8988T (cell line): ENCODE measurements around the gene FGF14.
"Not testable (repeated sequence)": the region's sequence is repeated elsewhere in the genome, so short reads cannot be mapped to it uniquely, and the experiment has no call there.

Experiments used
- DNase-seq: peaks from one replicate; pipeline ENCODE4 v3.0.0; 2011

FGF14 gene

GRCh38 chr13:102021777-102022176 is 380.1 kb downstream of the FGF14 start:
- DNase-seq: no peak

GRCh38 chr13:102020611-102021216 is 381.1 kb downstream of the FGF14 start:
- no peak for DNase-seq

- no peak for DNase-seq
Observed at GRCh38 chr13:102018716-102019115, 383.1 kb downstream of the FGF14 start.

- DNase-seq: no peak
Observed at GRCh38 chr13:102017248-102017647, 384.6 kb downstream of the FGF14 start.

GRCh38 chr13:102012299-102013293 is 389.3 kb downstream of the FGF14 start:
- DNase-seq: no peak

GRCh38 chr13:102011455-102011854 is 390.4 kb downstream of the FGF14 start:
- not testable (repeated sequence) for DNase-seq

GRCh38 chr13:102003848-102004570 is 397.8 kb downstream of the FGF14 start:
- DNase-seq: no peak

GRCh38 chr13:102002287-102002686 is 399.6 kb downstream of the FGF14 start:
- DNase-seq: no peak

- DNase-seq: no peak
Observed at GRCh38 chr13:102000764-102001163, 401.1 kb downstream of the FGF14 start.

GRCh38 chr13:101998129-101998528 is 403.7 kb downstream of the FGF14 start:
- no peak for DNase-seq

GRCh38 chr13:101996954-101997353 is 404.9 kb downstream of the FGF14 start:
- no peak for DNase-seq

- DNase-seq: no peak
Observed at GRCh38 chr13:101989798-101990350, 412.0 kb downstream of the FGF14 start.

- DNase-seq: no peak
Observed at GRCh38 chr13:101988140-101988539, 413.7 kb downstream of the FGF14 start.

GRCh38 chr13:101986316-101986715 is 415.5 kb downstream of the FGF14 start:
- DNase-seq: no peak

- no peak for DNase-seq
Observed at GRCh38 chr13:101985321-101985720, 416.5 kb downstream of the FGF14 start.

GRCh38 chr13:101982903-101983302 is 418.9 kb downstream of the FGF14 start:
- no peak for DNase-seq

- no peak for DNase-seq
Observed at GRCh38 chr13:101979825-101980224, 422.0 kb downstream of the FGF14 start.

- DNase-seq: no peak
Observed at GRCh38 chr13:101978552-101979315, 423.1 kb downstream of the FGF14 start.

GRCh38 chr13:101977475-101977874 is 424.4 kb downstream of the FGF14 start:
- no peak for DNase-seq

- DNase-seq: no peak
Observed at GRCh38 chr13:101972191-101972590, 429.7 kb downstream of the FGF14 start.

- DNase-seq: no peak
Observed at GRCh38 chr13:101970341-101970740, 431.5 kb downstream of the FGF14 start.

- DNase-seq: no peak
Observed at GRCh38 chr13:101967781-101968180, 434.1 kb downstream of the FGF14 start.
